Activated naive CD8-positive, alpha-beta T cell (primary cell): Measurements from ENCODE around the gene SH3BGRL2.

ENCODE experiments used
- H3K27ac Mint-ChIP-seq: one replicate; pipeline ENCODE4 v1.8.0; 2021; ENCODE audit warnings: mixed read lengths
- H3K27me3 Mint-ChIP-seq: one replicate; pipeline ENCODE4 v1.8.0; 2021; ENCODE audit warnings: mixed read lengths
- H3K36me3 Mint-ChIP-seq: one replicate; pipeline ENCODE4 v1.8.0; 2021; ENCODE audit warnings: mixed read lengths
- H3K4me1 Mint-ChIP-seq: one replicate; pipeline ENCODE4 v1.8.0; 2021; ENCODE audit warnings: low read depth, mixed read lengths
- H3K4me3 Mint-ChIP-seq: one replicate; pipeline ENCODE4 v1.8.0; 2021; ENCODE audit warnings: mild to moderate bottlenecking, mixed read lengths
- H3K9me3 Mint-ChIP-seq: one replicate; pipeline ENCODE4 v1.8.0; 2021; ENCODE audit warnings: low read depth, mixed read lengths

SH3BGRL2 gene

GRCh38 chr6:79627422-79627821 is 3.7 kb upstream of the SH3BGRL2 start:
- H3K27ac Mint-ChIP-seq = no peak overlapping the region
- no peak overlapping the region for H3K4me3 Mint-ChIP-seq
- peaks cover 9% of the 10 kb centered on the region for H3K4me1 Mint-ChIP-seq
- no peaks in the 10 kb centered on the region for H3K36me3 Mint-ChIP-seq
- no peaks in the 10 kb centered on the region for H3K9me3 Mint-ChIP-seq
- H3K27me3 Mint-ChIP-seq = peaks cover 11% of the 10 kb centered on the region

DNA sequence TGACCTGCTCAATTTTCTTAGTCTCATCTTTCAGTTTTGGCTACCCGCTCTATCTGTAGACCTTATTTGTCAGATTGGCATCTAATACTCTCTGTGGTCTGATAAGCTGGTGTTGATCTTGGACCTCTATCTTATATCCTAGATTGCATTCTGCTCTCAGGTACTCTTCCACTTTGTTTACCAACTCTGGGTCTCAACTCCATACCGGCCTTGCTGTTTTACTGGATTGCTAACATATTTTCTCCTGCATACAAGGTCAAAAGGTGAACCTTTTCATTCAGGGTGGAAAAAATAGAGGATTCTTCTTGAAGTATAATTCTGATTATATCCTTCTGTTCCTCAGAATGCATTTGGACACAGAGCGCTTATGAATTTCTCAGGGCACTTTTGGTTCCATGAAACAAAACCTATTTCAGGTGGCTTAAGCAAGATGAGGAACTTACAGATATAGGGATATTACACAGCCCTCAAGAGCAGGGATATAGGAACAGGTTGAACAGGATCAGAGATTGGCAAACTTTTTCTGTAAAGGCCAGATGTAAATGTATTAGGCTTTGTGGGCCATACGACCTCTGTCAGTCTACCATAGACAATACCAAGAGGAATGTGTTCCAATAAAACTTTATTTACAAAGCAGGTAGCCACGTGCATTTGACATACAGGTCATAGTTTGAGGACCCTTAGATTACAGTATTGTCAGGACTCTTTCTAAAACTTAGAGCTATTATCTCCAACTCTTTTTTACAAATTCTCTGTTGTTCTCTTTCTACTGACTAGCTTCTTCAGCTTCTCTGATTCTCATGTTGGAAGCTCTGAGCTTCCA is 2.5 kb upstream of the SH3BGRL2 start:
- H3K36me3 Mint-ChIP-seq = no peaks in the 10 kb centered on the region
- H3K9me3 Mint-ChIP-seq = no peaks in the 10 kb centered on the region
- H3K4me1 Mint-ChIP-seq = peaks cover 9% of the 10 kb centered on the region
- H3K27me3 Mint-ChIP-seq = peaks cover 12% of the 10 kb centered on the region
- H3K27ac Mint-ChIP-seq = no peak overlapping the region
- H3K4me3 Mint-ChIP-seq = no peak overlapping the region

GRCh38 chr6:79630380-79630882 is 698 bp upstream of the SH3BGRL2 start:
- peak overlapping the region; percentile 89 for H3K4me3 Mint-ChIP-seq
- H3K27me3 Mint-ChIP-seq = peaks cover 21% of the 10 kb centered on the region
- H3K4me1 Mint-ChIP-seq = peaks cover 9% of the 10 kb centered on the region
- H3K27ac Mint-ChIP-seq = no peak overlapping the region
- no peaks in the 10 kb centered on the region for H3K36me3 Mint-ChIP-seq
- H3K9me3 Mint-ChIP-seq = no peaks in the 10 kb centered on the region

- peak overlapping the region; percentile 89 for H3K4me3 Mint-ChIP-seq
- peaks cover 21% of the 10 kb centered on the region for H3K27me3 Mint-ChIP-seq
- no peaks in the 10 kb centered on the region for H3K36me3 Mint-ChIP-seq
Observed at GRCh38 chr6:79631693-79632172, 604 bp downstream of the SH3BGRL2 start.

DNA sequence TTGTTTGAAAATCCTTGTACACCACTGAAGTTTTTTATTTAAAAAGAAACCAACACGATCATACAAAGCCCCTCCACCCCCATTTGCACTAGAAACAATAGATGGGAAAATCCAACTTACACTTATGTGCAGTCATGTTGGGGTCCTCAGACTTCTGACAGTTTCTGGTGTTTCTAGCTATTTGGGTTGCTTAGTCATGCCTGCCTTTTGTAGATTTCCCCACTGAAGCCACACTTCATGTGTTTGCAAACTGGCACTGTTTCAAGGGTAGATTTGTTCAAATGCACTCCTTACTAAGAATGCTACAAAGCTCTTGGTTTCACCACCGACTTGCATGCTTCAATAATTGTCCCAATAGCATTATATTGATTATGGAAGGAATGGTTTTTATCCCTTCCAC is 1.5 kb downstream of the SH3BGRL2 start:
- Mint-ChIP-seq H3K36me3 (no peaks in the 10 kb centered on the region), H3K27me3 (peaks cover 21% of the 10 kb centered on the region), H3K9me3 (no peaks in the 10 kb centered on the region), H3K4me1 (peaks cover 9% of the 10 kb centered on the region), H3K4me3 (peak overlapping the region; percentile 51), H3K27ac (no peak overlapping the region)

More at GRCh38 chr6:79631693-79632172, 604 bp downstream of the SH3BGRL2 start:
- H3K9me3 Mint-ChIP-seq = no peaks in the 10 kb centered on the region
- peaks cover 9% of the 10 kb centered on the region for H3K4me1 Mint-ChIP-seq
- no peak overlapping the region for H3K27ac Mint-ChIP-seq

DNA sequence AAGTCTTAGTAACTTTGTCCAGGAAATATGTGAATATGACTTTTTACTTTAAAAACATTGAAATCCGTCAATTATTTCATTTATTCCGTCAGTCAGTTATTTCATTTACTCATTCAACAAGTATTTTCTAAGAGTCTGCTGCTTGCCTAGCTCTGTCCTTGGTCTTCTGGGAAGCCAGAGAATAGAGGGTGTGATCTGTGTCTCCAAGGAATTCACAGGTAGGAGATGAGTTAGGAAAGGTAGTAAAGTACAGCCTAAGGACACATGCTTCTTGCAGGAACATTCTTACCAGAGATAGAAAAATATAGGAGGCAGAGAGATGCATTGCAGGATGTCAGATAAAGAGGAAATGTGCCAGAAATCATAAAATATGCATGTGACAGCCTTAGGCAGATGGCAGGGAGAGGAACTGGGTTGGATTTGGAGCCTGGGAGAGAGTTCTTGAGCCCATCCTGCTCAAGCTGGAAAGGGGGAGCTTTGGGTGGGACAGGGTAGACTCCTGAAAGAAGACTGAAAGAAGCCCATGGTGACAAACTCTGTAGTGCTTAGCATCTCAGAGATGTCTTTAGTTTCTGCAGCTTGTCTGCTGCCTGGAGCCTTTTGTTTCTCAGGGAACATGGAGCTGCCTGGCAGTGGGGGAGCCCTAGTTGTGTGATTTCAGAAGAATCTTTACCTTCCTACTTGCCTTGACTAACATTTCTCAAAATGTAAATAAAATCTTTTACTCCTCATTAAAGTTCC is 3.5 kb downstream of the SH3BGRL2 start:
- no peaks in the 10 kb centered on the region for H3K9me3 Mint-ChIP-seq
- H3K36me3 Mint-ChIP-seq = no peaks in the 10 kb centered on the region
- H3K27ac Mint-ChIP-seq = no peak overlapping the region
- H3K27me3 Mint-ChIP-seq = peaks cover 19% of the 10 kb centered on the region
- no peak overlapping the region for H3K4me3 Mint-ChIP-seq
- H3K4me1 Mint-ChIP-seq = peaks cover 9% of the 10 kb centered on the region

- no peaks in the 10 kb centered on the region for H3K36me3 Mint-ChIP-seq
- H3K4me1 Mint-ChIP-seq = peaks cover 9% of the 10 kb centered on the region
- H3K27me3 Mint-ChIP-seq = peaks cover 19% of the 10 kb centered on the region
- H3K4me3 Mint-ChIP-seq = no peak overlapping the region
- H3K27ac Mint-ChIP-seq = no peak overlapping the region
- H3K9me3 Mint-ChIP-seq = no peaks in the 10 kb centered on the region
Observed at GRCh38 chr6:79635232-79635543, 4.1 kb downstream of the SH3BGRL2 start.

DNA sequence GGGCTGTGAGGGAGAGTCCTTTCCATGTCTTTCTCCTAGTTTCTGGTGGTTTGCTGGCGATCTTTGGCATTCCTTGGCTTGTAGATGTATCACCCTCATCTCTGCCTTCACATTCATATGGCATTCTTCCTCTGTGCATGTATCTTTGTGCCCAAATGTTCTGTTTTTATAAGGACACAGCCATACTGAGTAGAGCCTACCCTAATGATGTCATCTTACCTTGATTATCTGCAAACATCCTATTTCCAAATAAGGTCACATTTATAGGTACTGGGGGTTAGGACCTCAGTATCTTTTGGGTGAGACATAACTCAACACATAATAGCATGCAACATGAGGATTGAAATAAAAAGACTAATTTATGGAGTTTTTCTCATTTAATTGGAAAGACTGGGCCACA is 5.5 kb downstream of the SH3BGRL2 start:
- Mint-ChIP-seq H3K4me3 (no peak overlapping the region), H3K27ac (no peak overlapping the region), H3K36me3 (no peaks in the 10 kb centered on the region), H3K4me1 (peaks cover 3% of the 10 kb centered on the region), H3K27me3 (peaks cover 15% of the 10 kb centered on the region), H3K9me3 (no peaks in the 10 kb centered on the region)

- H3K9me3 Mint-ChIP-seq = no peaks in the 10 kb centered on the region
- H3K36me3 Mint-ChIP-seq = no peaks in the 10 kb centered on the region
- no peak overlapping the region for H3K27ac Mint-ChIP-seq
- H3K27me3 Mint-ChIP-seq = peaks cover 2% of the 10 kb centered on the region
- H3K4me1 Mint-ChIP-seq = no peaks in the 10 kb centered on the region
- H3K4me3 Mint-ChIP-seq = no peak overlapping the region
Observed at GRCh38 chr6:79640146-79641111, 9.3 kb downstream of the SH3BGRL2 start.

- H3K4me1 Mint-ChIP-seq = peaks cover 26% of the 10 kb centered on the region
- H3K27me3 Mint-ChIP-seq = peaks cover 4% of the 10 kb centered on the region
- no peak overlapping the region for H3K4me3 Mint-ChIP-seq
- H3K36me3 Mint-ChIP-seq = no peaks in the 10 kb centered on the region
- H3K27ac Mint-ChIP-seq = no peak overlapping the region
- H3K9me3 Mint-ChIP-seq = no peaks in the 10 kb centered on the region
Observed at GRCh38 chr6:79646006-79646405, 14.9 kb downstream of the SH3BGRL2 start.

DNA sequence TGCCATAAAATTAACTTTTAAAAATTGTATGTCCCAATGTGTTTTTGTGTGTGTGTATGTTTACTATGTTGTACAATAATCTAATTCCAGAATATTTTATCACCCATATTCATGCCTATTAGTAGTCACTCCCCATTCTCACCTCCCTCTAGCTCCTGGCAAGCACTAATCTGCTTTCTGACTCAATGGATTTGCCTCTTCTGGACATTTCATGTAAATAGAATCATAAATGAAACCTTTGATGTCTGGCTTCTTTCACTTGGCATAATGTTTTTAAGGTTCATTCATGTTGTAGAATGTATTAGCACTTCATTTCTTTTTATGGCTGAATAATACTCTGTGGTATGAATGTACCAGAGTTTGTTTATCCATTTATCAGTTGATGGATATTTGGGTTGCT is 15.4 kb downstream of the SH3BGRL2 start:
- H3K27me3 Mint-ChIP-seq = peaks cover 4% of the 10 kb centered on the region
- peaks cover 28% of the 10 kb centered on the region for H3K4me1 Mint-ChIP-seq
- H3K9me3 Mint-ChIP-seq = no peaks in the 10 kb centered on the region
- H3K4me3 Mint-ChIP-seq = peak overlapping the region; percentile 35
- H3K27ac Mint-ChIP-seq = peak overlapping the region; percentile 18
- no peaks in the 10 kb centered on the region for H3K36me3 Mint-ChIP-seq

GRCh38 chr6:79647741-79648140 is 16.6 kb downstream of the SH3BGRL2 start:
- Mint-ChIP-seq H3K9me3 (no peaks in the 10 kb centered on the region), H3K4me3 (no peak overlapping the region), H3K4me1 (peaks cover 29% of the 10 kb centered on the region), H3K27ac (no peak overlapping the region), H3K27me3 (peaks cover 4% of the 10 kb centered on the region), H3K36me3 (no peaks in the 10 kb centered on the region)

- H3K4me3 Mint-ChIP-seq = peak overlapping the region; percentile 1
- peak overlapping the region; percentile 69 for H3K27ac Mint-ChIP-seq
Observed at GRCh38 chr6:79648328-79648727, 17.2 kb downstream of the SH3BGRL2 start.

DNA sequence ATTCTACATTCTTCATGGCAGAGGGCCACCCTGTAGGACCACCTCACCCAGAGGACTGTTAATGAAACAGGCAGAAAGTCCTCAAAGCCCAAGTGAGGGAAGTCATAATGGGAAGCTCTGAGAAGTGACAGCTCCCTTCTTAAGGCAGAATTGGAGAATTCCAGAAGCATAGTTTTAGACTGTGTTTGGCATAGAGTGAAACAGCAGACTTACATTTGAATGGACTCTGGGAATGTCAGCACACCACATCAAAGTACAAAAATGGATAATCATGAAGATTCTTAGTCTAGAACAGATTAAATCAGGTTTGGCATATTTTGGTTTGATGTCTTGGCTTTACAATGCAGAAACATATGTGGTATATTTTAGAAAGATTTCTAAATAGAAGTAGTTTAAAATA is 17.9 kb downstream of the SH3BGRL2 start:
- Mint-ChIP-seq H3K4me3 (no peak overlapping the region), H3K4me1 (peaks cover 38% of the 10 kb centered on the region), H3K27me3 (peaks cover 2% of the 10 kb centered on the region)

More at GRCh38 chr6:79648328-79648727, 17.2 kb downstream of the SH3BGRL2 start:
- Mint-ChIP-seq H3K4me1 (peaks cover 34% of the 10 kb centered on the region), H3K36me3 (no peaks in the 10 kb centered on the region), H3K9me3 (no peaks in the 10 kb centered on the region), H3K27me3 (peaks cover 4% of the 10 kb centered on the region)

More for the DNA sequence above, 17.9 kb downstream of the SH3BGRL2 start:
- Mint-ChIP-seq H3K9me3 (no peaks in the 10 kb centered on the region), H3K27ac (peak overlapping the region; percentile 8), H3K36me3 (no peaks in the 10 kb centered on the region)
